HG03575 (cell line): Measurements from ENCODE around the gene MTCH1.
"Not testable (repeated sequence)": the region's sequence is repeated elsewhere in the genome, so short reads cannot be mapped to it uniquely, and the experiment has no call there.

Experiments used
- ATAC-seq: cut with Tn5 transposase; IDR thresholded peaks from one replicate; pipeline ENCODE4 v1.9.1; 2021; ENCODE audit not compliant: unreplicated experiment, insufficient number of reproducible peaks, low FRiP score; ENCODE audit errors: extremely low read depth

The MTCH1 gene

DNA sequence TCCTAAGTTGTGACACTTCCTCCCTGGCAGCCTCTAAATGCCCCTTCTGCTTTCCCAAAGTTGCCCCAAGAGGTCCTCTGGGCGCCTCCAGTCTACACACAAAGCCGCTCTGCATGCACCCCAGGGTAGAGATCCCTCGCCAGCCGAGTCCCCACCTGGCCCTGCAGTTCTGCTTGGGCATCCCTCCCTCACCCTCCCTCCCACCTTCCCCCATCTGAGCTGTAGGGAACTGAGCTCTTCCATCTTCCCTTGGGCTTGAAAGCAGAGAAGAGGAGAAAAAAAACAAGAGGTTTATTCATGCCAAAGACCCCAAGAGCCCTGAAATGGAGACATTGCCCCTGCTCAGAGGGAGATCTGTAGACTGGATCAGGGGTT lies 13.7 kb upstream of the MTCH1 start:
- no peak for ATAC-seq

DNA sequence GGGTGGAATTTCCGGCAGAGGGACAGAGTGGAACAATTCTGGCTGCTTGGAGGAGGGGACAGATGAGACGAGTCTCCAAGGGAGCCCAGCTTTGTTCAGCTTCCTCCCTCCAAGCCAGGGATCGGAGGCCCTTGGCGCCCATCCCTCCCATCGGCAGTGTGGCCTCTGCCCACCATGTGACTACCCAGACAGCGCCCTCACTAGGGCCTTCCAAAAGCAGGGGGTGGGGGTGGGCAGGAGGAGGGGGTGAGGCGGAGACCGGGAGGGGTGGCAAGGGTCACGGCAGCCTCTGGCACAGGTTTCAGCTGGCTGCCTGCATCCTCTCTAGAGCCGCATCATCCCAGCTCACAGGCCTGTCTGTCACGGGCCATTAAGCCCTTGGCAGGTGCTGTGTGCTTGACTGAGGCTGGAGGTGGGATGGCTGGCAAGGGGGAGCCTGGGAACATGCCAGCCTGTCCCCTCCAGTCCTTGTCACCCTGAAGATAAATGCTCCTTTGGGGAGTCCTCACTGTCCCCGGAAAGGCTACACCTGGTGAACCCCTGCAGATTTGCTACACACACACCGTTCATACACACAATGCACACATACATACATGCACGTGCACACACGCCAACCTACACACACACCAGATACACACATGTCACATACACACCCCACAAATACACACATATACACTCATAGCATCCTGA lies 13.2 kb upstream of the MTCH1 start:
- ATAC-seq: no peak

DNA sequence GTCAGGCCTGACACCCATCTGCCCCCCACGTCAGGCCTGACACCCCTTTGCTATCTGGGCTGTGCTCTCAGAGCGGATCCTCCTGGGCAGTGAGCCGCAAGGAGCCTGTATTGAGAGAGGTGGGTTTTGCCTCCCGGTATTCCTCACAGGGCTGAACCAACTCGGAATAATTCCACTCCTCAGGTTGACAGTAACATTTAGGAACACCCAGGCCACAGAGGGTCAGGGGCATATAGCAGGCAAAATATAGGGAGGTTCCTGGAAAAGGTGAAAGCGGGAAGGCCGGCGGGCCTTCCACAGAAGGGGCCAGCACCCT lies 12.7 kb upstream of the MTCH1 start:
- no peak for ATAC-seq

DNA sequence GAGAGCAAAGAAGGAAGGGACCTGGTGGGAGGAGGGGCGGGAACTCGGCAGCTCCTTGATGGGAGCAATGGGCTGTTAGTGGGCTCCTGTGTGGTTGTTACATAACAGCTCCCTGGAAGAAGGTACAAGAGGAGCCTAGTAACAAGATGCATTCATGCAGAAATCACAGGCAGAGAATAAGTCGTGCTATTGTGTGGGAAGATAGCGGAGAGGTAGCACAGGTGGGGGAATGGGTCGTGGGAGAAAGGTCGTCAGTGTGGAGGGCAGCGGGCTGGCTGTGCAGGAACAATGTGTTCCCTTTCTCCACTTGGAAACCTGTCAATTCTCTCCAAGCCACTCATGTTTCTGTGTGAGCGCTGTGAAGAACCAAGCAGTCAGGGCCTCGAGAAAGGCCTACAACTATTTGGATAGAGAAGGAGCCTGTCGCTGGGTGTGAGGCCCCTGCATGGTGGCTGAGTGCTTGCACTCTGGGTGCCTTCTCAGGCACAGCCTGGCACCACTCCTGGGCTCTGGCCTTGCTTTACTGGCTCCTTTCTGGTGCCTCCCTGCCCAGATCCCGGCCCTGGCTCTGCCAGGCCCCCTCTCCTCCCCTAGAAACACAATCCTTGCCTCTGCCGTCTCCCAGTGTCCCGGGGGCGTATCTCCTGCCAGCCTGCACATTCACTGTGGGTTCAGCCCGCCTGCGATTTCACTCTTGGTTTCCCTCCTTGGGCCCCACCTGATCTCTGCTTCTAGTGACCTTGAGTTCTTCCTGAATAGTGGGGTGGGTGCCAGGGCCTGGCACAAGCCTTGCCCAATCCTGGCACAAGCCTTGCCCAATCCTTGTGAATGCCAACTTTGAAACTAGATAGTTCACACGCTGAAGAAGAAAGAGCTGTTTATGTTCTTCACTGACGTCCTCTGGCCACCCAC lies 12.1 kb upstream of the MTCH1 start:
- ATAC-seq: no peak

DNA sequence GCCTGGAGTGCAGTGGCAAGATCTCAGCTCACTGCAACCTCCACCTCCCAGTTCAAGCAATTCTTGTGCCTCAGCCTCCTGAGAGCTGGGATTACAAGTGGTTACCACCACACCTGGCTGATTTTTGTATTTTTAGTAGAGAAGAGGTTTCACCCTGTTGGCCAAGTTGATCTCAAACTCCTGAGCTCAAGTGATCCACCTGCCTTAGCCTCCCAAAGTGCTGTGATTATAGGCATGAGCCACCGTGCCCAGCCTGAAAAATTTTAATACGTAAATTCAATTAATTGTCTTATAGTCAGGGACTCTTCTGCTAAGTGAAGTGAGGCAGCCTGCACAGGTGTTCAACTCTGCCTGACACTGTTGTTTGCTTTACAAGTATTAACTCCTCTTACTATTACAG lies 4.4 kb upstream of the MTCH1 start:
- not testable (repeated sequence) for ATAC-seq

DNA sequence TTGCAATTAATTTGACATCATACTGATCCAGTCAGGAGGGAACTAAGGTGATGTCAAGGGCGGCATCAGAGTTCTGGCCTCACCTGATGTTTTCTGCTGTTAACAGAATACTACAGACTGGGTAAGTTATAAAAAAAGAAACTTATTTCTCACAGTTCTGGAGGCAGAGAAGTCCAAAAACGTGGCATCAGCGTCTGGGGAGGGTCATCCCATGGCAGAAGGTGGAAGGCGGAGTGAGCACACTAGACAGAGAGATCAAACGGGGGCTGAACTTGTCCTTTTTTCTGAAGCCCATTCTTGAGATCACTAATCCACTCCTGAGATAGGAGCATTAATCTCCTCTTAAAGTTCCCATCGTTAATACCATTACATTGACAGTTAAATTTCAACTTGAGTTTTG lies 3.3 kb upstream of the MTCH1 start:
- ATAC-seq: no peak

DNA sequence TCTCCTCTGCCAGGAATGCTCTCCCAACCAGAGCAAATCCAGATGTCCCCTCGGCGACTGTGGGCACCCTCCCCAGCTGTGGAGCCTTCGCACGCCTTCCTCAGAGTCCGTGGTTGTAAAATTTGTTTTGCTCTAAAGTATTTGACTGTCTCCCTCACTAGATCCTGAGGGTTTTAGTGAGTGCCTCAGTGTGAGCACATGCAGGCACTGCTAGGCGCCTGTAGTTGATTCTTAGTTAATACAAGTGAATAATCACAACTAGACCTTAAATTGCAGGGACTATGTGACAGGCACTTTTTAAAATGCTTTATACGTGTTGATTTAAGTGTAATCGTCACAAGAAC lies 680 bp upstream of the MTCH1 start:
- ATAC-seq: no peak

DNA sequence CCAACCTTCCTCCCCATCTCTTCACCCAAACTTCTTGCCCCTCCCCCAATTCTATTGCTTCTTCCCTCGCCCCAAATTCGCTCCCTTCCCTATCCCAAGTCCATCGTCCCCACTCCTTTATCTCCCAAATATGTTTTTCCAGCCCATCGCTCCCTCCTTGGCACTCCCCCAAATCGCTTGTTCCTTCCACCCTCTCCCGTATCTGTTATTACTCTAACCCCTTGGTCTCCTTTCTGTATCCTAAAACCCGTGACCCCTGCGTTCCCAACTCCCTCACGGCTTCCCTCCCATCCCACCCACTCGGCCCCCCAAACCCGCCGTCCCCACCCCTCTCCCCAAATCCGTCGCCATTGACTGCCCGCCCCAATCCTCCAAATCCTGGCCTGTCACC lies 584 bp downstream of the MTCH1 start:
- ATAC-seq: no peak

DNA sequence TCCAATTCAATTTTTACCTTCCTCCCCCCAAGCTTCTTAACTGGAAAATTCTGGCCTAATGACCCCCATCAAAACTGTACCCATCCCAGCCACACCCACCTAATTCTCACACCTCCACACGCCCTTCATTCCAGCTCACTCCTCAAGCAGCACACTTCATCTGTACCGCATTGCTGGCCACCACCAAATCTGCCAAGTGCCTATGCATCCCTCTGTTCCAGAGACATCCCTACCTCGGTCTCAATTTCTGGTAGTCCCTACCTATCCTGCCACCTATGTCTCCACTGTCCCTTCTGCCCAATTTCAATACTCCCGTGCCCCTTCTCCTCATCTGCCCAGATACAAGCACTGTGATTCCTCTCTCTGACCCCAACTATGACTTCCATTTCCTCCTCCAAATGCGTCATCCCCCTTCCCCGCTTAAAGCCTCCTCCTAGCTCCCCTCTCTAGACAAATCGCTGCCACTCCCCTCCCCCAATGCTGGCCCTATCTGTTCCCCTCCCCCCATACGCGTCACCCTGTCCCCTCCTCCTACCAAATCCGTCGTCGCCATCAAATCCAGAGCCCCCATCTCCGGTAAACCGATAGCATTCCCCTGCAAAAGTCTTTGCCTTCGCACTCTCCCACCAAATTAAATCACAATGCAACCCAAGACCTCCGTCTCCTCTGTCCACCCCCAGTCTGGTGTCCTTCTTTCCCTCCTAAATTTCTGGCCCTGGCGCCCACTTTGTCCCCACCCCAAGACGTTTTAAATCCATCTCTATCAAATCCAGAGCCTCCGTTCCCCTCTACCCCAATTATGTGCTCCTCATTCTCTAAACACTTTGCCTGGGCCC lies 1.2 kb downstream of the MTCH1 start:
- ATAC-seq: no peak

DNA sequence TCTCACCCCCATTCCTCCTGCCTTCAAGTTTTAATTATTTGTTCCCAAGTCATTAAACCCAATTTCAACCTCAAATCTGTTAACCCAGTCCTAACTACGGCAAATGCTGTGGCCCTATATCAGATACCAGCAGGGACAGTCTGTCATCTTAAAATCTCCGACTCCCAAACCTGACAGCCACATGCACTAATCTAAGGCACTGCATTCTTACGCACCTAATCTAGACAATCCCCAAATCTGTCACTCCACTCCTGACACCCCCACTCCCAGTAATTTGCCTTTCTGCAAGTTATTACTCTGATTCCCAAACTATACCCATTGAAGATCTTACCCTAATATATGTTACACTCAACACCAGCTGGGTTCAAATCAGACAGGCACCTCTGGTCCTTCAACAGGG lies 2.5 kb downstream of the MTCH1 start:
- no peak for ATAC-seq

DNA sequence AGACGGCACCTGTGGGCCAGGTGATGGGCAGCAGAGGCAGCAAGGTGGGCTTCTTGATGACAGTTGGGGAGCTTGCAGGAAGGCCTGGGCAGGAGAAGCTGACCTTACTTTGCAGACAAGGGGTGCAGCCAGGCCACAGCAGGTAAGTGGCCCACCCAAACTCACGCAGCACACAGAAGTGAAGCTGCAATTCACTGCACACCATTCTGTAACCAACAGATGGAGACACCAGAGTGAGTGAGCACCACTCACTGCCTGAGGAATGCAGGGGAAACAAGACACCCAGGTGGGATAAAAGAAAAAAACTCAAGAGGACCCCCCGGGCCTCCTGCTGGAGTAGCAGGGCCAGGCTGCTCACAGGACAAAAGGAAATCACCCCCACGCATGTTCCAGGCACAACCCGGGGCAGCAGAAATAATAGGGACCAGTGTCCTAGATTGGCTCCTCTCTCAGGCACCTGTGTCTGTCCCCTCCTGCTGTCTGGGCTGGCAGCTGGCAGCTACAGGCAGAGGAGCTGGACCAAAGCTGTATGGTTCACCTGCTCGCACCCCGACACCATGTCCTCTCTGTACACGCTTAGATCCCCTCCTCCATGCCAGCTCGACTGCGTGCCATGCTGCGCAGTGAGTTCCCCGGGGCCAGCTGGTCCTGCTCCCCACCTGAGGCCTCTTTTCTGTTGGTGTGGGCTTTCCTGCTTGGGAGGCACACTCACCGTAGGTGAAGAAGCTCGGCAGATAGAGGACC lies 4.9 kb downstream of the MTCH1 start:
- ATAC-seq: no peak

DNA sequence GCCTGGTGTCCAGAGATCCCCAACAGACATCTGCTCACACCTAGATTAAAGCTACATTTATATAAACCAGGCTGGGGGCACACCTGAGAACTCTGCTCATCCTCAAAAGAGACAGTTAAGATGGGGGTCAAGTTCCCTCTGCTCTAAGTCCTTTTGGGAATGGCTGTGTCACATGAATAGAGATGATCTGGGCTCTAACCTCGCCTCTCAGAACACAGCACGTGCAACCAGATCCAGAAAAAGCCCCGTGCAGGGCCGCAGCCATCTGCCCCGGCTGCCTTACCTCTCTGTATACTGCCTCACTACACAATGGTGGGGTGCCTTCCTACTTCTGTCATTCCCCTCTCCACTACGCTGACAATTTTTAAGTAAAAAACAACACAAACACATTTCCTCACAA lies 5.9 kb downstream of the MTCH1 start:
- ATAC-seq: no peak

DNA sequence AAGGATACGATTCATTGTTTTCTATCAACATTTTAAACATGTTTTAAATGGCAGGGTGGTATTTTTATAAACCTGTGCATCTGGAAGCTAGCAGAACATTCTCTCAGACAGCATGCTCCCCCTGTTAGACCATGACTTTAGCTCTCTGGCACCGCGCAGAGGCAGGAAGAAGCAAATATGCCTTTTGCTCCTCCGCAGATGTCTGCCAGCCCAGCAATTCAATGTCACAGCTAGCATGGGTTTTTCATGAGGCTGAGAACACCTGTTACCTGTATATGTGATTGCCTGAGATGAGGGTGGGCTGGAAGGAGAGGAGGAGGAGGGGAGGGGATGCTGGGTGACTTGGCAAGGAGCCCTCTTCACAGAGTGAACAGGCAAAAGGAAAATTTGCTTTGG lies 6.7 kb downstream of the MTCH1 start:
- no peak for ATAC-seq

DNA sequence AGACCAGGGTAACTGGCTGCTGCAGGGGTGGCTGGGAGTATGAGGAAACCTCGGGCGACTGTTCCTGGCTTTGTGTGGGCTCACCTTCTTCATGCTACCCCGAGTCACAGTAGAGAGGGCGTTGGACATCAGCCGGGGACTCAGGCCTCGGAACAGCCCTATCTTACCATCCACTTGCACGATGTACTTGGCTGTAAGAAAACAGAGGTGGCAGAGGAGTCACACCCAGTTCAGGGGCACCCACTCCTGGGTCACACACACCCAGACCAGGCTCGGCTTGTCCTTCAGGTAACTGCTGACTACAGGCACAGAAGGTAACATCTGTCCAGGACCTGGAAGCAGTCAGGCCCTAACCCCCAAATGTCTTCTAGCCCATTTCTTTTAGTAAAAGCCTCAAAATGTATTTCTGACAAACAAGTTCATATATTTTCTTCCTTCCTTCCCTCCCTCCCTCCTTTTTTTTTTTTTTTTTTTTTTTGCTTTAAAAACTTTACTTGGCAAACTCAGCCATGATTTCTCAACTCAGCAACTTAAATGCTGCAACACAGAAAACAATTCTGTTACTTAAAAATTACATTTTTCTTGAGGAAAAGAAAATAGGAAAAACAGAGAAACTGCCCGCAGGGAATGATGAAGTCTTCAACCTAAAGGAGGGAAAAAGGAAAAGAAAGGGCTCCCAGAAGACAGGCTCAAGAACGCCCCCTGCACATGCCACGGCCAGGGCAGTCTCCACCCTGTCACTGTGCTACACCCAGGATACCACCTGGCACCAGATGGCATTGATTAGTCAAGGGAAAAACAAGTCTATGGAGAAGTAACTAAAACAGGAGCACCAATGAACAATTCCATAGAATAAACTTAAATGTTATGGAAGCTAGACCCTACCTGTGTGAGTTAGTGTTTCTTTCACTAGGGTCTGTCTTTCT lies 7.3 kb downstream of the MTCH1 start:
- no peak for ATAC-seq

DNA sequence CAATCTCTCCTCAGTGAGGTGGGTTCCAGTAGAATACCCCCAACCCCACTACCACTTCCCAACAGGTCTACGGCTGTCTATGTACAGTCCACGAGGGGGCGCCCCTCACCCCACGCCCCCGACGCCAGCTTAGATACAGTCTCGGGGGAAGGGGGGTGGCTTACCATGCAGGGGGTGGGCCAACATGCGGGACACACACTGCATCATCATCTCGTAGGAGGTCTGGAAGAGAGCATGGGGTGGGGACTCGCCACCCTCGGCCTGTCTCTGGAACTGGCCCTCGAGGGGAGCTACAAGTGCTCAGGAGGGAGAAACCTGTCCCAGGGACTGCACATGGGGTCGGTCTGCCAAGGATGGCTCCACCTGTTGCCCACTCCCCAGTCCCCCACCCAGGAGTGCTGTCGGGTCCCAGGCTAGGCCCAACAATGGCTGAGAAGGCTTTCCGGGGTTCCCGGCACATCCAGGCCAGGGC lies 8.5 kb downstream of the MTCH1 start:
- no peak for ATAC-seq

DNA sequence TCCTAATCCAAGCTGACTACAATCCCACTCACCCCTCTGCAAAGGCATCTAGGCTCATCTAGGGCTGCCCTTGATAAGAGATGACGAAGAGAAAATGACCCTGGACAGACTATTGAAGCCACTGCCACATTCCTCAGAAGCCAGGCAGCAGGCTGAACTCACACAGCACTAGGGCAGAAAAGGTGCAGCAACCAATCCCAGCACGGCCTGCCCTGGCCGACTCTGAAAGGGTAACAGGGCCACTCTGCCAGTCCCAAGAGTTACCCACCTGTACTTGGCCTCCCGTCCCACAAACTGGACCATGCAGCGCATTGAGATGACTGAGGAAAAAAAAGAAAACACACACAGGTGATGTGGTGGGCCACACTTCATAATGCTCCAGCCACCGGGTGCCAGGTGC lies 9.1 kb downstream of the MTCH1 start:
- no peak for ATAC-seq

DNA sequence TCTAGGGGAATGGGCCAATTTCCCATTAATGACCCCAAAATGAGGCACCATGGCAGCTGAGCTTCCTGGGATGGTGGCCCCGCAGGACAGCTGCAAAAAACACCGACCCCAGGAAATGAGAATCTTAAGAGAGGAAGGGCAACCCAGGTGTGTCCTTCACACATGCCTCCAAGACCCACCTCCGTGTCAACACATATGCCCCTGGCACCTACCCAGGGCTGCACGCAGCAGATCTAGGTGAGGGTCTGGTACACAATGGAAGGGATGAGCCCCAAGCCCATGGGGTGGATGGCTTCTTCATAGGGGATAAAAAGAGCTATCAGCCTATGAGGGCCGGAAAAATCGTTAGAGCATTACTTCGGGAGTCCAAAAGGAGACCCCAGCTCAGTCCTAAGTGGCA lies 9.5 kb downstream of the MTCH1 start:
- ATAC-seq: no peak

DNA sequence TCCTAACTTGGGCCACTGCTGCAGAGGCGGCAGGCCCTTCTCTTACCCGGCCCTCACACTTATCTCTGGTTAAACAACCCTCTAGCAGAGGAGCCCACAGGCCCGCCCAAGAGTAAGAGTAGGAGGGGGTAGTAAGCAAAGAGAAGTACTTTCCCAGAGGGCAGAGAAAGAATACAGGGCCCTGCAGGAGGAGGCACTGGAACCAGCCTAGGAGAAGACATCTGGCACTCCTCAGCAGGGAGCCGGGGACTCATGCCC lies 10.1 kb downstream of the MTCH1 start:
- ATAC-seq: no peak
